Karpas-422 (cell line): Measurements from ENCODE around the gene HSPB9. TPM values are rescaled to one million over a fixed set of nuclear protein-coding genes. Genes with fewer than 3 reads are reported as not detected.

ENCODE experiments used
- DNase-seq: peaks from one replicate; pipeline ENCODE4 v3.0.0-alpha.2; 2015
- H2AFZ ChIP-seq: fragments of 200-600 bp; sonication (generic); 2 replicates; pipeline ENCODE4 v1.6.1; 2014; ENCODE audit warnings: antibody characterized with exemption, low read length, mixed read lengths
- H3K27ac ChIP-seq: fragments of 200-600 bp; sonication (generic); 2 replicates; pipeline ENCODE4 v1.5.1; 2014; ENCODE audit warnings: mild to moderate bottlenecking, low read length, moderate library complexity
- H3K27me3 ChIP-seq: fragments of 200-600 bp; sonication (generic); 2 replicates; pipeline ENCODE4 v1.6.1; 2014; ENCODE audit warnings: low read length, mixed read lengths
- H3K36me3 ChIP-seq: fragments of 200-600 bp; sonication (generic); 2 replicates; pipeline ENCODE4 v1.6.1; 2014; ENCODE audit warnings: low read length, mixed read lengths; ENCODE audit not compliant: insufficient read depth
- H3K4me1 ChIP-seq: fragments of 200-600 bp; sonication (generic); 2 replicates; pipeline ENCODE4 v1.6.1; 2014; ENCODE audit warnings: mild to moderate bottlenecking, low read length, mixed read lengths
- H3K4me2 ChIP-seq: fragments of 200-600 bp; sonication (generic); 2 replicates; pipeline ENCODE4 v1.6.1; 2014; ENCODE audit warnings: low read length, low read depth, mild to moderate bottlenecking; ENCODE audit not compliant: poor library complexity, severe bottlenecking
- H3K4me3 ChIP-seq: fragments of 200-600 bp; sonication (generic); 2 replicates; pipeline ENCODE4 v1.5.1; 2014; ENCODE audit warnings: mild to moderate bottlenecking, antibody characterized with exemption, low read length, mixed read lengths
- H3K79me2 ChIP-seq: fragments of 200-600 bp; sonication (generic); 2 replicates; pipeline ENCODE4 v1.6.1; 2014; ENCODE audit warnings: mild to moderate bottlenecking, low read length, mixed read lengths
- H3K9ac ChIP-seq: fragments of 200-600 bp; sonication (generic); 2 replicates; pipeline ENCODE4 v1.6.0; 2014; ENCODE audit warnings: low read length
- H3K9me2 ChIP-seq: fragments of 200-600 bp; sonication (generic), shearing (Covaris generic); replicated peaks from 2 replicates; pipeline ENCODE4 v1.6.0; 2014; ENCODE audit warnings: mild to moderate bottlenecking, low read length, moderate library complexity; ENCODE audit not compliant: insufficient read depth
- H3K9me3 ChIP-seq: fragments of 300-700, 200-600 bp; sonication (generic); 2 replicates; pipeline ENCODE4 v1.6.1; 2014; ENCODE audit warnings: low read length, mixed read lengths
- H4K20me1 ChIP-seq: fragments of 200-600 bp; sonication (generic); 2 replicates; pipeline ENCODE4 v1.6.1; 2014; ENCODE audit warnings: mild to moderate bottlenecking, antibody characterized with exemption, low read length, low read depth; ENCODE audit not compliant: insufficient read depth
- total RNA-seq: library from RNA; depleted of rRNA; stranded (reverse); fragments of >200 nt; shearing (Covaris generic); gene quantifications from 2 replicates; pipeline ENCODE4 v1.2.3, GENCODE V29; 2014; ENCODE audit warnings: low replicate concordance

Gene HSPB9
- total RNA-seq, 1 experiment from 2014 or later: 0.37 TPM

DNA sequence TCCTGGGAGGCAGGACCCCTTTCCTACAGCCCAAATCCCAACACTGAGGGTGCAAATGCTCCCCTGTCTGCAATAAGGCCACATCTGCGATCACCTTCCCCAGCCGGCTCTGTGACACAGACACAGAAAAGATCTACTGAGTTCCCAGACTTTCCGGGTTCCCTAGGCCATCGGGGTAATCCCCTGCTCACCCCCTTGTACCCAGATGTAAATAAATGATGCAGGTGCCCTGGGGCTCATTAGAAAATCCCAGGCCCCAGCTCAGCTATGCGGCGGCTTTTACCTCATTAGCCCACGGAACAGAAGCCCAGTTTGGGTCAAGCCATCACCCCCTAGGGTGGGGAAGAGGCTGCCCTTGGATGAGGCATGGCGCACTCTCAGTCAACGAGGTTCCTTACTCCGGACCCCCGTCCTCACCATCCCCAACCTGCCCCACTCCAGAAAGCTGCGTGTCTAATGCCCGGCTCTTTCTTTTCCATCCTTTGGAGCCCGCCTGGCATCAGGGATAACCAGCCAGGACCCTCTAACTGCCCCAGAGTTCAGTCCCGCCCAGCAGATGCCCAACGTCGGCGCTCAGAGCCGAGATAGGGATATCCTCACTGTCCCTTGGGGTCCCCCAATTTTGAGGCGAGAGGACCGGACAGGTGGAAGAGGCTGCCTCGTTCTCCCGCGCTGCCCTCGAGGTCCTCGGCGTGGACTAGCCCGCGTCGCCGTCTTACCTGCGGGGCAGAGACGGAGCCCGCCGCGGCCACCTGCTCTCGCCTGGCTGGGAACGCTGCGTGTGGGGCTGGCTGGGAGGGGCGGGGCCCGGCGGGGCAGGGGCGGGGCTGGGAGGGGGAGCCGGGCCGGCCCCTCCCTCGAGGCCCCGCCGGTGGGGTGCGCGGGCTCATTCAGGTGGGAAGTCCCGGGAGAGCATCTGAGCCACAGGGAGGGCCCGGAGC is 24.6 kb upstream of the HSPB9 start, which contains the start of gene ZNF385C:
ZNF385C (minus strand) TSS at position 783 of the 941 bp plus-strand sequence. CDS start 35,417 bp downstream, outside the sequence.
- Histone ChIP-seq H3K4me2 (no peak within 1 kb of the TSS), H3K9me3 (no peaks in the 10 kb centered on the region), H3K27ac (no peak within 1 kb of the TSS), H2AFZ (no peak within 1 kb of the TSS), H3K79me2 (no peaks in the 10 kb centered on the region), H3K4me1 (no peaks in the 10 kb centered on the region; the same call in 1 of the 2 replicates), H3K36me3 (no peaks in the 10 kb centered on the region), H4K20me1 (no peaks in the 10 kb centered on the region), H3K4me3 (no peak within 1 kb of the TSS), H3K9ac (no peak within 1 kb of the TSS), H3K9me2 (no peaks in the 10 kb centered on the region), H3K27me3 (no peaks in the 10 kb centered on the region)
- no peak for DNase-seq

DNA sequence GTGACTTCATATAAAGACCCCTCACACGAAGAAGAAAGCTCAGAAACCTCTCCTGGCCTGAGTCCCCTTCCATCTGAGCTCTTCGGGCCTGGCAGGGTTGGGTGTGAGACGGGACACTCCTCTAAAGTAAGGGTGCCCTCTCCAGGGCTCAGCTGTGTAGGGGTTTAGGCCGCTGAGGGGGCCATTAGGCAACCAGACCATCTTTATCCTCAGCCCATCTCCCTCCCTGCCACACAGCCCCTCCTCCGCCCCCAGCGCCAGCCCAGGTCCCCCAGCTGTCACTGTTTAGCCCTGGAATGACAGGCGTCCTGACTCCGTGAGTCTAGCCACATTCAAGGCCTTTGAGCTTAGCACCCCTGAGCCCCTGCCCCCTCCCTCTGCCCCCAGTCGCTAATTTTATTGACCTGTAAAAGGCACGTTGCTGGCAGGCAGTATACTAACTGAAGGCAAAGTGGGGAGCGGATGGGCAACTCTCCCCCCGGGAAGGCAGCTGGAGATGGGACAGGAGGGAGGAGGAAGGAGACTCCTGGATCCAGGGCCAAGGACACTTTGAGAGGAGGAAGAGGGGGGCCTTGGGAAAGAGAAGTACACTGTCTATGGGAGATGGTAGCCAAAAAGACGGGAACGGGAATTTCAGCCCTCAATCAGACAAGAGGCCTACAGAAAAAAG is 23.7 kb upstream of the HSPB9 start:
- DNase-seq: no peak
- no peak overlapping the region for H3K27ac ChIP-seq
- no peaks in the 10 kb centered on the region for H3K79me2 ChIP-seq
- H3K9me3 ChIP-seq: no peaks in the 10 kb centered on the region
- H3K36me3 ChIP-seq: no peaks in the 10 kb centered on the region
- H3K4me3 ChIP-seq: no peak overlapping the region
- no peaks in the 10 kb centered on the region for H4K20me1 ChIP-seq
- no peaks in the 10 kb centered on the region; the same call in 1 of the 2 replicates for H3K4me1 ChIP-seq
- no peak overlapping the region for H3K9ac ChIP-seq
- no peaks in the 10 kb centered on the region for H3K9me2 ChIP-seq
- no peak overlapping the region for H3K4me2 ChIP-seq
- H3K27me3 ChIP-seq: no peaks in the 10 kb centered on the region
- H2AFZ ChIP-seq: no peak overlapping the region

- no peak overlapping the region for H3K4me3 ChIP-seq
- H3K9me3 ChIP-seq: no peaks in the 10 kb centered on the region
- H4K20me1 ChIP-seq: no peaks in the 10 kb centered on the region
- H3K27ac ChIP-seq: no peak overlapping the region
- H2AFZ ChIP-seq: no peak overlapping the region
- no peaks in the 10 kb centered on the region for H3K9me2 ChIP-seq
- DNase-seq: peak; percentile 87
- H3K4me2 ChIP-seq: no peak overlapping the region
- no peaks in the 10 kb centered on the region for H3K36me3 ChIP-seq
- H3K79me2 ChIP-seq: no peaks in the 10 kb centered on the region
- no peaks in the 10 kb centered on the region; the same call in 1 of the 2 replicates for H3K4me1 ChIP-seq
- no peak overlapping the region for H3K9ac ChIP-seq
- H3K27me3 ChIP-seq: no peaks in the 10 kb centered on the region
Observed at GRCh38 chr17:42101513-42102292, 20.9 kb upstream of the HSPB9 start.

GRCh38 chr17:42103221-42103954 is 19.2 kb upstream of the HSPB9 start:
- Histone ChIP-seq H3K79me2 (no peaks in the 10 kb centered on the region), H3K27me3 (no peaks in the 10 kb centered on the region), H3K9ac (no peak overlapping the region), H3K4me1 (peaks cover 4% of the 10 kb centered on the region), H3K9me3 (no peaks in the 10 kb centered on the region), H3K9me2 (no peaks in the 10 kb centered on the region), H3K36me3 (no peaks in the 10 kb centered on the region), H3K4me2 (no peak overlapping the region), H3K27ac (no peak overlapping the region), H3K4me3 (no peak overlapping the region), H2AFZ (no peak overlapping the region), H4K20me1 (no peaks in the 10 kb centered on the region)
- no peak for DNase-seq

GRCh38 chr17:42104264-42104663 is 18.3 kb upstream of the HSPB9 start:
- H3K36me3 ChIP-seq: no peaks in the 10 kb centered on the region
- H3K4me3 ChIP-seq: no peak overlapping the region
- no peak overlapping the region for H2AFZ ChIP-seq
- H3K9me3 ChIP-seq: no peaks in the 10 kb centered on the region
- H3K4me2 ChIP-seq: no peak overlapping the region
- H3K4me1 ChIP-seq: peaks cover 4% of the 10 kb centered on the region
- H3K27ac ChIP-seq: no peak overlapping the region
- no peak overlapping the region for H3K9ac ChIP-seq
- no peak for DNase-seq
- H3K9me2 ChIP-seq: no peaks in the 10 kb centered on the region
- no peaks in the 10 kb centered on the region for H4K20me1 ChIP-seq
- H3K27me3 ChIP-seq: no peaks in the 10 kb centered on the region
- H3K79me2 ChIP-seq: no peaks in the 10 kb centered on the region

DNA sequence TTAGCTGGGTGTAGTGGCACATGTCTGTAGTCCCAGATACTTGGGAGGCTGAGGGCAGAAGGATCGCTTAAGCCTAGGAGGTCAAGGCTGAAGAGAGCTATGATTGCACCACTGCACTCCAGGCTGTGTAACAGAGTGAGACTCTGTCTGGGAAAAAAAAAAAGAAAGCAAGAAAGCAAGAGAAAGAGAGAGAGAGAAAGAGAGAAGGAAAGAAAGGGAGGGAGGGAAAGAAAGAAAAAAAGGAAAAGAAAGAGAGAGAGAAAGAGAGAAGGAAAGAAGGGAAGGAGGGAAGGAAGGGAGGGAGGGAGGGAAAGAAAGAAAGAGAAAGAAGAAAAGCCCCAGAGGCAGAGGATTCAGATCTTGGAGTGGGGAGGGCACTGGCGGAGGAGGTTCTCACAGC is 16.6 kb upstream of the HSPB9 start:
- Histone ChIP-seq H3K27me3 (no peaks in the 10 kb centered on the region), H2AFZ (no peak overlapping the region), H4K20me1 (no peaks in the 10 kb centered on the region), H3K36me3 (no peaks in the 10 kb centered on the region), H3K4me1 (peaks cover 4% of the 10 kb centered on the region), H3K79me2 (no peaks in the 10 kb centered on the region), H3K4me3 (no peak overlapping the region), H3K9me3 (no peaks in the 10 kb centered on the region), H3K9ac (no peak overlapping the region), H3K27ac (no peak overlapping the region), H3K9me2 (no peaks in the 10 kb centered on the region), H3K4me2 (no peak overlapping the region)
- DNase-seq: no peak

DNA sequence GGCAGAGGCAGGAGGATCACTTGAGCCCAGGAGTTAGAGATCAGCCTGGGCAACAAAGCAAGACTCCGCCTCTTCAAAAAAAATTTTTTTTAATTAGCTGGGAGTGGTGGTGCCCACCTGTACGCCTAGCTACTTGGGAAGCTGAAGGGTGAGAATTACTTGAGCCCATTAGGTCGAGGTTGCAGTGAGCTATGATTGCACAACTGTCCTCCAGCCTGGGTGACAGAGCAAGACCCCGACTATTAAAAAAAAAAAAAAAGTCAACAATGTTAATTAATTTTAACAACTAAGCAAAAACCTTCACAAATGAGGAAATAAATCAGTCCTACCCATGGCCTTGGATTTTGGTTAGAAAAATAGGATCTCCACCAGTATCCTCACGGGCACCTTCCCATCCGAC is 15.5 kb upstream of the HSPB9 start:
- no peaks in the 10 kb centered on the region for H3K9me3 ChIP-seq
- H4K20me1 ChIP-seq: no peaks in the 10 kb centered on the region
- H3K4me1 ChIP-seq: peaks cover 13% of the 10 kb centered on the region
- DNase-seq: no peak
- H3K4me3 ChIP-seq: no peak overlapping the region
- H3K9me2 ChIP-seq: no peaks in the 10 kb centered on the region
- no peaks in the 10 kb centered on the region for H3K79me2 ChIP-seq
- H2AFZ ChIP-seq: no peak overlapping the region
- H3K27ac ChIP-seq: no peak overlapping the region
- no peaks in the 10 kb centered on the region for H3K27me3 ChIP-seq
- H3K4me2 ChIP-seq: no peak overlapping the region
- H3K36me3 ChIP-seq: no peaks in the 10 kb centered on the region
- H3K9ac ChIP-seq: no peak overlapping the region
